OCI-LY1 (cell line): Measurements from ENCODE around the gene ATP12A.

Experiments used
- H2AFZ ChIP-seq: fragments of 200-600 bp; sonication (generic), shearing (Covaris generic); 2 replicates; pipeline ENCODE4 v1.6.0; 2014; ENCODE audit warnings: antibody characterized with exemption, mild to moderate bottlenecking, low read length
- H3F3A ChIP-seq: fragments of 200-600 bp; sonication (generic), shearing (Covaris generic); 2 replicates; pipeline ENCODE4 v1.6.0; 2014; ENCODE audit warnings: mild to moderate bottlenecking, antibody characterized with exemption, low read length, moderate library complexity; ENCODE audit not compliant: insufficient read depth
- H3K27ac ChIP-seq: fragments of 200-600 bp; sonication (generic); 2 replicates; pipeline ENCODE4 v1.5.1; 2014; ENCODE audit warnings: low read length, mixed run types, mild to moderate bottlenecking, low read depth; ENCODE audit not compliant: poor library complexity, severe bottlenecking
- H3K27me3 ChIP-seq: fragments of 200-600 bp; sonication (generic); 2 replicates; pipeline ENCODE4 v1.6.0; 2014; ENCODE audit warnings: antibody characterized with exemption, mild to moderate bottlenecking, low read length, moderate library complexity; ENCODE audit not compliant: insufficient read depth
- H3K36me3 ChIP-seq: fragments of 200-600 bp; sonication (generic); 2 replicates; pipeline ENCODE4 v1.6.1; 2014; ENCODE audit warnings: mild to moderate bottlenecking, antibody characterized with exemption, low read length, moderate library complexity, mixed read lengths; ENCODE audit not compliant: insufficient read depth
- H3K4me1 ChIP-seq: fragments of 200-600 bp; sonication (generic); 2 replicates; pipeline ENCODE4 v1.5.1; 2014; ENCODE audit warnings: mild to moderate bottlenecking, low read length, moderate library complexity; ENCODE audit not compliant: insufficient read depth, severe bottlenecking
- H3K4me2 ChIP-seq: fragments of 200-600 bp; sonication (generic), shearing (Covaris generic); 2 replicates; pipeline ENCODE4 v1.6.1; 2014; ENCODE audit warnings: low read length
- H3K4me3 ChIP-seq: fragments of 200-600 bp; sonication (generic); 2 replicates; pipeline ENCODE4 v1.5.1; 2014; ENCODE audit warnings: low read length, low read depth, mild to moderate bottlenecking, mixed read lengths; ENCODE audit not compliant: poor library complexity, severe bottlenecking
- H3K79me2 ChIP-seq: fragments of 200-600 bp; shearing (Covaris generic); 2 replicates; pipeline ENCODE4 v1.6.1; 2016; ENCODE audit warnings: mixed run types, low read length, mixed read lengths; ENCODE audit not compliant: insufficient read depth
- H3K9ac ChIP-seq: fragments of 200-600 bp; sonication (generic), shearing (Covaris generic); 2 replicates; pipeline ENCODE4 v1.6.1; 2014; ENCODE audit warnings: mild to moderate bottlenecking, low read length, mixed read lengths
- H3K9me2 ChIP-seq: fragments of 200-600 bp; sonication (generic), shearing (Covaris generic); 2 replicates; pipeline ENCODE4 v1.6.1; 2014; ENCODE audit warnings: low read depth, mild to moderate bottlenecking, low read length, mixed read lengths
- H3K9me3 ChIP-seq: fragments of 200-600 bp; shearing (Covaris generic); 2 replicates; pipeline ENCODE4 v1.6.1; 2014; ENCODE audit warnings: low read length, mixed read lengths
- H4K20me1 ChIP-seq: fragments of 200-600 bp; sonication (generic), shearing (Covaris generic); 2 replicates; pipeline ENCODE4 v1.6.0; 2016; ENCODE audit warnings: mild to moderate bottlenecking, low read length; ENCODE audit not compliant: insufficient read depth
- EZH2 ChIP-seq: fragments of 200-600 bp; sonication (generic), shearing (Covaris generic); IDR thresholded peaks from 2 replicates; pipeline ENCODE4 v1.8.0; 2017; ENCODE audit warnings: borderline replicate concordance, mixed run types, mild to moderate bottlenecking, antibody characterized with exemption, low read length, moderate library complexity, mixed read lengths
- TF ChIP-seq, protein P1 (sequence below): fragments of 200-600 bp; sonication (generic), shearing (Covaris generic); IDR thresholded peaks from 2 replicates; pipeline ENCODE4 v1.5.1; 2017; ENCODE audit warnings: mild to moderate bottlenecking, antibody characterized with exemption, low read length, moderate library complexity, mixed read lengths

Gene ATP12A

DNA sequence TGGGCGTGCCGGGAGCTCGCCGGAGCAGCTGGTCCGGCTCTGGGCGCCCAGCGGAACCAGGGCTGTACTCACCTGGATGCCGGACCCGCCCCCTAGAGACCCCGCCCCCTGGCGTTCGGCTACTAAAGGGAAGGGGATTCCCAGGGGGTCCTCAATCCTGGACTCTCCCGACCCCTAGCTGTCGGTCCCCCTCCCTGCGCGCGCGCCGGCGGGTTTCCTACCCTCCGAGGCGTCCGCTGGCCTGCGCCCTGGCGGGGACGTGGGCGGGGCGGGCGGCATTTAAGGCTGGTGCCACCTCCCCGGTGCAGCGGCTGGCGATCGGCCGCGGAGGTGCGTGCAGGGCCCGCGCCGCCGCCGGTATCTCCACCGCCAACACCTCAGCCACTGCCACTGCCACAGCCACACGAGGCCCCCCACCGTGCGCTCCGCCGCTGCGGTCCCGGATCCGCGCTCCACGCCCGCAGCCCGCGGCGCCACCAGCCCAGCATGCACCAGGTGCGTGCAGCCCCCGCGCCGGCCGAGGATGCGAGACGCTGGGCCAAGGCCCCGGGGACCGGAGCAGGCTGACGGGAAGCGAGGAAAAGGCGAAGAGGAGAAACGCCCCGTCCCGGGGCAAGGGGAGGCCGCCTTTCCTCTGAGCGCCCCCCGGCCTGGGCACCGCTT lies at the start of gene ATP12A:
ATP12A (plus strand) TSS at position 151 of the 663 bp plus-strand sequence; CDS start at position 487, 336 bp downstream.
- Histone ChIP-seq H3K79me2 (no peaks in the 10 kb centered on the region), H3K9me2 (no peaks in the 10 kb centered on the region), H2AFZ (no peak within 1 kb of the TSS), H3K4me3 (peak within 1 kb of the TSS; percentile 49), H3K9me3 (no peaks in the 10 kb centered on the region), H3K36me3 (no peaks in the 10 kb centered on the region), H3K4me1 (peaks cover 3% of the 10 kb centered on the region), H3K4me2 (peak within 1 kb of the TSS; percentile 64), H4K20me1 (no peaks in the 10 kb centered on the region), H3K27me3 (peaks cover 10% of the 10 kb centered on the region; the same call in 1 of the 2 replicates), H3K9ac (no peak within 1 kb of the TSS), H3F3A (no peaks in the 10 kb centered on the region), H3K27ac (no peak within 1 kb of the TSS)
- TF ChIP-seq, protein P1, sequence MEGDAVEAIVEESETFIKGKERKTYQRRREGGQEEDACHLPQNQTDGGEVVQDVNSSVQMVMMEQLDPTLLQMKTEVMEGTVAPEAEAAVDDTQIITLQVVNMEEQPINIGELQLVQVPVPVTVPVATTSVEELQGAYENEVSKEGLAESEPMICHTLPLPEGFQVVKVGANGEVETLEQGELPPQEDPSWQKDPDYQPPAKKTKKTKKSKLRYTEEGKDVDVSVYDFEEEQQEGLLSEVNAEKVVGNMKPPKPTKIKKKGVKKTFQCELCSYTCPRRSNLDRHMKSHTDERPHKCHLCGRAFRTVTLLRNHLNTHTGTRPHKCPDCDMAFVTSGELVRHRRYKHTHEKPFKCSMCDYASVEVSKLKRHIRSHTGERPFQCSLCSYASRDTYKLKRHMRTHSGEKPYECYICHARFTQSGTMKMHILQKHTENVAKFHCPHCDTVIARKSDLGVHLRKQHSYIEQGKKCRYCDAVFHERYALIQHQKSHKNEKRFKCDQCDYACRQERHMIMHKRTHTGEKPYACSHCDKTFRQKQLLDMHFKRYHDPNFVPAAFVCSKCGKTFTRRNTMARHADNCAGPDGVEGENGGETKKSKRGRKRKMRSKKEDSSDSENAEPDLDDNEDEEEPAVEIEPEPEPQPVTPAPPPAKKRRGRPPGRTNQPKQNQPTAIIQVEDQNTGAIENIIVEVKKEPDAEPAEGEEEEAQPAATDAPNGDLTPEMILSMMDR, result no peak
- no peak for TF ChIP-seq EZH2

DNA sequence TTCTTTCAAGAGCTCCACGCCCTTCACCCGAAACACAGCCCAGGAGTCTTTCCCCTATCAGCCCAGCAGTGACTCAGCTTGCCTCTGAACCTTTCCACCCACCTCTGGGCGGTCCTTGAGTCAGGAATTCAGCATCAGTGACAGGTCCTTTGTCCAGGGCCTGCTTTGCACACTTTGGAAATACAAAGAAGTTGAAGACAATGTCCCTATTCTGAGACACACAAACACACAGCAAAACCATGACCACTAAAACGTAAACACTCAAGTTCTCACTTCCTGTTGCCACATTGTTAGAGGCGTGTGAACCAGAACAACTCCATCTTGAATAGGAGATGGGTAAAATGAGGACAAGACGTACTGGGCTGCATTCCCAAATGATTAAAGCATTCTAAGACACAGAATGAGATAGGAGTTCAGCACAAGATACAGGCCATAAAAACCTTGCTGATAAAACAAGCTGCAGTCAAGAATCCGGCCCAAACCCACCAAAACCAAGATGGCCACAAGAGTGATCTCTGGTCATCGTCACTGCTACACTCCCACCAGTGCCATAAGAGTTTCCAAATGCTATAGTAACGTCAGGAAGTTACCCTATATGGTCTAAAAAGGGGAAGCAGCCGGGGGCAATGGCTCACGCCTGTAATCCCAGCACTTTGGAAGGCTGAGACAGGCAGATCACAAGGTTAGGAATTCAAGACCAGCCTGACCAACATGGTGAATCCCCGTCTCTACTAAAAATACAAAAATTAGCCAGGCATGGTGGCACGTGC lies 49.2 kb upstream of the ATP12A start:
- no peak overlapping the region for H2AFZ ChIP-seq
- no peaks in the 10 kb centered on the region for H3K36me3 ChIP-seq
- no peaks in the 10 kb centered on the region for H3F3A ChIP-seq
- no peaks in the 10 kb centered on the region for H3K9me3 ChIP-seq
- H3K9me2 ChIP-seq, result no peaks in the 10 kb centered on the region
- no peaks in the 10 kb centered on the region for H4K20me1 ChIP-seq
- H3K27ac ChIP-seq, result no peak overlapping the region
- H3K4me1 ChIP-seq, result peaks cover 11% of the 10 kb centered on the region
- H3K79me2 ChIP-seq, result no peaks in the 10 kb centered on the region
- no peak overlapping the region for H3K4me3 ChIP-seq
- TF ChIP-seq, protein P1, result no peak
- no peak for TF ChIP-seq EZH2
- no peak overlapping the region for H3K4me2 ChIP-seq
- no peaks in the 10 kb centered on the region for H3K27me3 ChIP-seq
- no peak overlapping the region for H3K9ac ChIP-seq

DNA sequence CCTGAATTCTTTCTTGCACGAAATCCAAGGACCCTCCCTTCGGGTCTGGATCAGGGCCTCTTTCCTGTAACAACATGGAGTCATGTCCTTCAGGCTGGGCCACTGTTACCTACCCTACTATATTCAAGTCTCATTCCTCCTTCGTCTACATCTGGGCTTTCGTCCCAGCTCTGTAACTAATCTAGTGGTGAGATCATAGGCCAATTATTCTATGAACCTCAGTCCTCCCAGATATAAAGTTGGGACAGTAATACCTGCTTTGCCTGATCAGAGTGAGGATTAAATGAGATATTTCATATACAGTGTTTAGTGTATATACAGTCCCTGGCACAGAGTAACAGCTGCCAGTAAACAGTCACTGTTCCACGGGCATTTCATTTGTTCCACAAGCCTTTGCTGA lies 48.3 kb upstream of the ATP12A start:
- H3K36me3 ChIP-seq, result no peaks in the 10 kb centered on the region
- H3K27ac ChIP-seq, result no peak overlapping the region
- no peaks in the 10 kb centered on the region for H3K27me3 ChIP-seq
- no peaks in the 10 kb centered on the region for H3K9me3 ChIP-seq
- peaks cover 3% of the 10 kb centered on the region for H3K4me1 ChIP-seq
- no peaks in the 10 kb centered on the region for H4K20me1 ChIP-seq
- no peaks in the 10 kb centered on the region for H3K9me2 ChIP-seq
- TF ChIP-seq EZH2, result no peak
- TF ChIP-seq, protein P1, result no peak
- no peak overlapping the region for H3K4me2 ChIP-seq
- H3K9ac ChIP-seq, result no peak overlapping the region
- no peak overlapping the region for H2AFZ ChIP-seq
- H3K79me2 ChIP-seq, result no peaks in the 10 kb centered on the region
- H3K4me3 ChIP-seq, result no peak overlapping the region
- H3F3A ChIP-seq, result no peaks in the 10 kb centered on the region
